Epithelial cell of prostate (primary cell): ENCODE results near the gene HOMER3.

Source experiments
- DNase-seq: peaks from one replicate; pipeline ENCODE4 v3.0.0-alpha.2; 2011; ENCODE audit warnings: low read depth, low spot score
- H3K27ac ChIP-seq: fragments of 450-650 bp; 2 replicates; pipeline ENCODE4 v1.5.1; 2017; ENCODE audit warnings: mild to moderate bottlenecking

Gene HOMER3

GRCh38 chr19:18940769-18941627, at the start of gene HOMER3:
Gene HOMER3, minus strand, starts transcription at chr19:18941217. Its CDS starts 2,235 bp downstream, at chr19:18938982.
- peak within 1 kb of the TSS; percentile 83 for H3K27ac ChIP-seq
- DNase-seq, result no peak

GRCh38 chr19:18990128-18990708, 49.2 kb upstream of the HOMER3 start:
- DNase-seq, result no peak
- H3K27ac ChIP-seq, result no peak overlapping the region

GRCh38 chr19:18989316-18989715, 48.3 kb upstream of the HOMER3 start:
- DNase-seq, result no peak
- no peak overlapping the region for H3K27ac ChIP-seq

GRCh38 chr19:18987456-18987855, 46.4 kb upstream of the HOMER3 start:
- H3K27ac ChIP-seq, result no peak overlapping the region
- DNase-seq, result no peak

GRCh38 chr19:18985257-18985656, 44.2 kb upstream of the HOMER3 start:
- no peak overlapping the region for H3K27ac ChIP-seq
- DNase-seq, result no peak

- DNase-seq, result no peak
- H3K27ac ChIP-seq, result no peak overlapping the region
Observed at GRCh38 chr19:18984251-18984650, 43.2 kb upstream of the HOMER3 start.

GRCh38 chr19:18982669-18983068, 41.7 kb upstream of the HOMER3 start:
- DNase-seq, result no peak
- H3K27ac ChIP-seq, result no peak overlapping the region

GRCh38 chr19:18980432-18981020, 39.5 kb upstream of the HOMER3 start:
- no peak overlapping the region for H3K27ac ChIP-seq
- DNase-seq, result no peak

GRCh38 chr19:18978616-18979015, 37.6 kb upstream of the HOMER3 start:
- H3K27ac ChIP-seq, result no peak overlapping the region
- DNase-seq, result no peak

GRCh38 chr19:18975869-18976268, 34.9 kb upstream of the HOMER3 start:
- no peak overlapping the region for H3K27ac ChIP-seq
- DNase-seq, result no peak

- DNase-seq, result no peak
- H3K27ac ChIP-seq, result peak overlapping the region; percentile 52
Observed at GRCh38 chr19:18975011-18975410, 34.0 kb upstream of the HOMER3 start.

GRCh38 chr19:18972851-18973250, 31.8 kb upstream of the HOMER3 start:
- DNase-seq, result no peak
- H3K27ac ChIP-seq, result no peak overlapping the region

- no peak overlapping the region for H3K27ac ChIP-seq
- no peak for DNase-seq
Observed at GRCh38 chr19:18972301-18972811, 31.3 kb upstream of the HOMER3 start.

GRCh38 chr19:18969931-18970659, 29.1 kb upstream of the HOMER3 start:
- no peak for DNase-seq
- peak overlapping the region; percentile 68 for H3K27ac ChIP-seq

- H3K27ac ChIP-seq, result peak overlapping the region; percentile 69
- DNase-seq, result no peak
Observed at GRCh38 chr19:18967358-18968146, 26.5 kb upstream of the HOMER3 start.

GRCh38 chr19:18966307-18966706, 25.3 kb upstream of the HOMER3 start:
- DNase-seq, result no peak
- H3K27ac ChIP-seq, result no peak overlapping the region

- no peak overlapping the region for H3K27ac ChIP-seq
- no peak for DNase-seq
Observed at GRCh38 chr19:18964121-18964520, 23.1 kb upstream of the HOMER3 start.

- no peak overlapping the region for H3K27ac ChIP-seq
- DNase-seq, result no peak
Observed at GRCh38 chr19:18961767-18962620, 21.0 kb upstream of the HOMER3 start.

GRCh38 chr19:18960370-18960769, 19.4 kb upstream of the HOMER3 start:
- H3K27ac ChIP-seq, result no peak overlapping the region
- DNase-seq, result no peak
